HepG2 (cell line): ENCODE results near the gene CDYL.

Experiments used
- ARNTL ChIP-seq: sonication (generic); formaldehyde crosslinking; IDR thresholded peaks from 2 replicates; pipeline ENCODE4 v1.4.0; 2020; ENCODE audit warnings: mild to moderate bottlenecking, missing genetic modification reagents
- EP300 ChIP-seq, 3 experiments: sonication (generic) in 1 of 3; formaldehyde crosslinking in 1 of 3; IDR thresholded peaks; 2 replicates each; pipeline versions ENCODE4 v1.5.1 to v1.6.1; 2011 to 2020; ENCODE audit warnings: low read depth in 2 of 3, low read length in 2 of 3, borderline replicate concordance in 1 of 3, improper control_type of control experiment in 1 of 3, mild to moderate bottlenecking in 1 of 3, missing genetic modification reagents in 1 of 3, moderate library complexity in 1 of 3
- HNRNPH1 ChIP-seq: fragments of 200-400 bp; formaldehyde crosslinking; optimal IDR thresholded peaks from 2 replicates; pipeline ENCODE3; 2017; ENCODE audit warnings: mild to moderate bottlenecking, low read depth, low read length
- MXI1 ChIP-seq: IDR thresholded peaks from 3 replicates; pipeline ENCODE4 v1.6.1; 2012; ENCODE audit warnings: low read depth, low read length, inconsistent platforms, borderline replicate concordance
- NBN ChIP-seq: fragments of 450-650 bp; conservative IDR thresholded peaks from 2 replicates; pipeline ENCODE4 v1.6.1; 2017
- NR2F1 ChIP-seq, 2 experiments: fragments of 450-650 bp in 1 of 2; formaldehyde crosslinking in 1 of 2; IDR thresholded peaks; 2 replicates each; pipeline versions ENCODE4 v1.5.0 to v1.6.1; 2016 to 2020; ENCODE audit warnings: mild to moderate bottlenecking in 1 of 2, missing compliant biosample characterization in 1 of 2, missing genetic modification reagents in 1 of 2, moderate library complexity in 1 of 2
- RAD21 ChIP-seq: fragments of 450-650 bp; formaldehyde crosslinking; IDR thresholded peaks from 2 replicates; pipeline ENCODE4 v1.5.0; 2020; ENCODE audit warnings: mild to moderate bottlenecking
- SATB2 ChIP-seq: sonication (generic); formaldehyde crosslinking; IDR thresholded peaks from 2 replicates; pipeline ENCODE4 v1.5.0; 2020; ENCODE audit warnings: missing genetic modification reagents
- ZNF331 ChIP-seq: sonication (generic); formaldehyde crosslinking; IDR thresholded peaks from 2 replicates; pipeline ENCODE4 v1.4.0; 2020; ENCODE audit warnings: missing genetic modification reagents
- ZNF672 ChIP-seq: sonication (generic); formaldehyde crosslinking; IDR thresholded peaks from 2 replicates; pipeline ENCODE4 v1.8.1; 2022; ENCODE audit warnings: missing genetic modification reagents
- ZNF780A ChIP-seq: sonication (generic); formaldehyde crosslinking; IDR thresholded peaks from 2 replicates; pipeline ENCODE4 v1.8.0; 2022; ENCODE audit warnings: mild to moderate bottlenecking, missing genetic modification reagents, moderate library complexity
- TF ChIP-seq, protein P1 (sequence below): sonication (generic); formaldehyde crosslinking; IDR thresholded peaks from 2 replicates; pipeline ENCODE4 v1.4.0; 2020; ENCODE audit warnings: mild to moderate bottlenecking, missing genetic modification reagents, borderline replicate concordance
- TF ChIP-seq, protein P2 (sequence below): sonication (generic); formaldehyde crosslinking; IDR thresholded peaks from 2 replicates; pipeline ENCODE4 v1.5.0; 2020; ENCODE audit warnings: mild to moderate bottlenecking, missing genetic modification reagents, moderate library complexity
- TF ChIP-seq, protein P3 (sequence below), 2 experiments: sonication (generic) in 1 of 2; formaldehyde crosslinking in 1 of 2; IDR thresholded peaks; 2 replicates each; pipeline versions ENCODE4 v1.4.0 to v1.6.1; 2018 to 2020; ENCODE audit warnings: missing genetic modification reagents in 2 of 2, borderline replicate concordance in 1 of 2, low read depth in 1 of 2, mild to moderate bottlenecking in 1 of 2, missing biosample characterization in 1 of 2

DNA sequence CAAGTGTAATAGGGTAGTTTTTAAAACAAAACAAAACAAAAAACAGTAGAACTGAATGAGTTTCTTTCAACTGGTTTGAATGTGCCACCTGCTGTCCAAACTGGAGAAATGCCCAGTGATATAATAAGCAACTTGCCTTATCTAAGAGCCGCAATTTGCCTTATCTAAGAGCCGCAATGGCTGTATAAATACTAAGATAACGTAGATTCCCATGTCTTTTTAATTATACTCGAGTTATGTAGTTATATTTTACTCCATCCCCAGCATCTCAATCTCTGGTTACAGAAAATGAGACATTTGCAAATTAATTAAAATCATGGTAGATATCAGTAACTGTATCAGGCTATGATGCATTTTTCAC, 160.5 kb downstream of the CDYL start:
- no peak for TF ChIP-seq NR2F1 (CRISPR knock-in tag; IDR thresholded peaks at IDR 0.05)
- TF ChIP-seq HNRNPH1 = no peak
- no peak for TF ChIP-seq ZNF672 (CRISPR knock-in tag)
- TF ChIP-seq NBN = no peak
- TF ChIP-seq, protein P1, sequence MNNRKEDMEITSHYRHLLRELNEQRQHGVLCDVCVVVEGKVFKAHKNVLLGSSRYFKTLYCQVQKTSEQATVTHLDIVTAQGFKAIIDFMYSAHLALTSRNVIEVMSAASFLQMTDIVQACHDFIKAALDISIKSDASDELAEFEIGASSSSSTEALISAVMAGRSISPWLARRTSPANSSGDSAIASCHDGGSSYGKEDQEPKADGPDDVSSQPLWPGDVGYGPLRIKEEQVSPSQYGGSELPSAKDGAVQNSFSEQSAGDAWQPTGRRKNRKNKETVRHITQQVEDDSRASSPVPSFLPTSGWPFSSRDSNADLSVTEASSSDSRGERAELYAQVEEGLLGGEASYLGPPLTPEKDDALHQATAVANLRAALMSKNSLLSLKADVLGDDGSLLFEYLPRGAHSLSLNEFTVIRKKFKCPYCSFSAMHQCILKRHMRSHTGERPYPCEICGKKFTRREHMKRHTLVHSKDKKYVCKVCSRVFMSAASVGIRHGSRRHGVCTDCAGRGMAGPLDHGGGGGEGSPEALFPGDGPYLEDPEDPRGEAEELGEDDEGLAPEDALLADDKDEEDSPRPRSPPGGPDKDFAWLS (CRISPR knock-in tag) = no peak
- no peak for TF ChIP-seq EP300 (IDR thresholded peaks at IDR 0.05; ENCODE audit: low read depth in 2 of 2, low read length in 2 of 2)
- TF ChIP-seq EP300 (CRISPR knock-in tag; IDR thresholded peaks at IDR 0.05; ENCODE audit: borderline replicate concordance) = no peak
- no peak for TF ChIP-seq ZNF780A
- TF ChIP-seq, protein P2, sequence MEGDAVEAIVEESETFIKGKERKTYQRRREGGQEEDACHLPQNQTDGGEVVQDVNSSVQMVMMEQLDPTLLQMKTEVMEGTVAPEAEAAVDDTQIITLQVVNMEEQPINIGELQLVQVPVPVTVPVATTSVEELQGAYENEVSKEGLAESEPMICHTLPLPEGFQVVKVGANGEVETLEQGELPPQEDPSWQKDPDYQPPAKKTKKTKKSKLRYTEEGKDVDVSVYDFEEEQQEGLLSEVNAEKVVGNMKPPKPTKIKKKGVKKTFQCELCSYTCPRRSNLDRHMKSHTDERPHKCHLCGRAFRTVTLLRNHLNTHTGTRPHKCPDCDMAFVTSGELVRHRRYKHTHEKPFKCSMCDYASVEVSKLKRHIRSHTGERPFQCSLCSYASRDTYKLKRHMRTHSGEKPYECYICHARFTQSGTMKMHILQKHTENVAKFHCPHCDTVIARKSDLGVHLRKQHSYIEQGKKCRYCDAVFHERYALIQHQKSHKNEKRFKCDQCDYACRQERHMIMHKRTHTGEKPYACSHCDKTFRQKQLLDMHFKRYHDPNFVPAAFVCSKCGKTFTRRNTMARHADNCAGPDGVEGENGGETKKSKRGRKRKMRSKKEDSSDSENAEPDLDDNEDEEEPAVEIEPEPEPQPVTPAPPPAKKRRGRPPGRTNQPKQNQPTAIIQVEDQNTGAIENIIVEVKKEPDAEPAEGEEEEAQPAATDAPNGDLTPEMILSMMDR (CRISPR knock-in tag) = peak; percentile 70
- no peak for TF ChIP-seq MXI1
- TF ChIP-seq ZNF331 (CRISPR knock-in tag) = no peak
- TF ChIP-seq, protein P3, sequence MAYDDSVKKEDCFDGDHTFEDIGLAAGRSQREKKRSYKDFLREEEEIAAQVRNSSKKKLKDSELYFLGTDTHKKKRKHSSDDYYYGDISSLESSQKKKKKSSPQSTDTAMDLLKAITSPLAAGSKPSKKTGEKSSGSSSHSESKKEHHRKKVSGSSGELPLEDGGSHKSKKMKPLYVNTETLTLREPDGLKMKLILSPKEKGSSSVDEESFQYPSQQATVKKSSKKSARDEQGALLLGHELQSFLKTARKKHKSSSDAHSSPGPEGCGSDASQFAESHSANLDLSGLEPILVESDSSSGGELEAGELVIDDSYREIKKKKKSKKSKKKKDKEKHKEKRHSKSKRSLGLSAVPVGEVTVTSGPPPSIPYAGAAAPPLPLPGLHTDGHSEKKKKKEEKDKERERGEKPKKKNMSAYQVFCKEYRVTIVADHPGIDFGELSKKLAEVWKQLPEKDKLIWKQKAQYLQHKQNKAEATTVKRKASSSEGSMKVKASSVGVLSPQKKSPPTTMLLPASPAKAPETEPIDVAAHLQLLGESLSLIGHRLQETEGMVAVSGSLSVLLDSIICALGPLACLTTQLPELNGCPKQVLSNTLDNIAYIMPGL (CRISPR knock-in tag; IDR thresholded peaks at IDR 0.05; ENCODE audit: borderline replicate concordance in 1 of 2, low read depth in 1 of 2) = no peak
- TF ChIP-seq ARNTL (CRISPR knock-in tag) = no peak
- TF ChIP-seq SATB2 (CRISPR knock-in tag) = no peak
- TF ChIP-seq RAD21 (CRISPR knock-in tag) = peak; percentile 65; the same call in 1 of the 2 replicates
